GM10847 (cell line): ENCODE results near the gene AQP6.

Source experiments
- POLR2A ChIP-seq: IDR thresholded peaks from 2 replicates; pipeline ENCODE4 v1.6.1; 2011; ENCODE audit not compliant: insufficient read length; ENCODE audit errors: extremely low read depth

The AQP6 gene

DNA sequence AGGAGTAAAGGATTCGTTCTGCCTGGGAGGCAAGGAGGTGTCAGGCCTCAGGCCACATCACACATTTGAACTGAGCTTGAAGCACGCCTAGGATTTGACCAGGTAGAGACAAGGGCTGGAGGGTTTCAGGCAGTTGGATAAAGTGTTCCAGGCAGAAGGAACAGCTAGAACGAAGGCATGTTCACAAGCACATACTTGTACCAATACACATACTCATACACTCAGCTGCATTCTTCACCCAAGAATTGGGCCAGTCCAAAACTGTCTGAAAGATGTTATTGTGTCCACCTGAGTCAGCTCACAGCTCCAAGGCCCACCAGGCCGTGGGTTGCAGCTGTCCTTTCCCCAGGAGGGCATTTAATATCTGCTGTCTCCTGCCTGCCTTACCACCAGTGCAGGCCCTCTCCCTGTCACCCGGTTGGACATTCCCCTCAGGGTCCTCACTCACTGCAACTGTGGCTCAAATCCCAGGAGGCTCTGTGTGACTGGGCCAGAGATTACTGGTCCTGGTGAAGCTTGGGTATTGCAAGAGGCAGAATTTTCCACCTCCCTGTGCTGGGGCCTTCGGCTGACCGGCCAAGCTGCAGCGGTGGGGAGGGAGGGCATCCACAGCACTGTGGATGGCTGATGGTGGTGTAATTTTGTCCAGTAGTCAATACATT, 35.0 kb upstream of the AQP6 start:
- TF ChIP-seq POLR2A: no peak

DNA sequence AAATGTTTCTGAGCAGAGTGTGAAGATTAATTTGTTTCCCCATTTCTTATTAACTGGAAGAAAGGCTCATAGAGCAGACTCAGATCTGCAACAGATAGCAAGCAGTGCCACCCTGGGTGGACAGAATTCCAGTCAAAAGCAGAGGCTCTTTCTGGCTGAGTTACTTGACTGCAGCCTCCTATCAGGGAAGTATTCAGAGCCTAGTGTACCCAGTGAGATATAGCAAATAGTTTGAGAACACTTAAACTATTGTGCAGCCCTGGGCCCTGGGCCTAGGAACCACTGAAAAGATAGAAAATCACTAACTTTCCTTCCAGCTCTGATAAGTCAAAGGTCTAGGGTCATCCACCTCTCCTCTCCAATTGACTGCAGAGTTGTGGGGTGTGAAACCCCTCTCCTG, 33.4 kb upstream of the AQP6 start:
- TF ChIP-seq POLR2A: no peak

DNA sequence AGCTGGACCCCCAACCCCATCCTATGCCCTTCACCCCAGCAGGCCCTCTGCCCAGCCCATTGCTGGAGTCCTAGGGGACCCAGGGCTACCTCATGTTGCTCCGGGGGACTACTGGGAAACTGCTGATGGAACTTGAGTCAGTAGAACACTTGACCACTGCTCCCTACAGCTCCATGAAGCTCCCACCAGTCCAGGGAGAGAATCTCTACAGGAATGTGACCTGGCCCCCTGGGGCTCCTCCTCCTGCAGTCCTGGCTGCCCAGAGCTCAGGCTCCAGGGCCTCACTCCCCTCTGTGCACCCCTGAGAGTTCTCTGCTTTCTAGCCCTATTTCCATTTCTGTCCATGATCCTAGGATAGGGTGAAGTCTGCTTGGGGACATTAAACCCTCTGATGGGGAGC, 33.0 kb upstream of the AQP6 start:
- TF ChIP-seq POLR2A: no peak

DNA sequence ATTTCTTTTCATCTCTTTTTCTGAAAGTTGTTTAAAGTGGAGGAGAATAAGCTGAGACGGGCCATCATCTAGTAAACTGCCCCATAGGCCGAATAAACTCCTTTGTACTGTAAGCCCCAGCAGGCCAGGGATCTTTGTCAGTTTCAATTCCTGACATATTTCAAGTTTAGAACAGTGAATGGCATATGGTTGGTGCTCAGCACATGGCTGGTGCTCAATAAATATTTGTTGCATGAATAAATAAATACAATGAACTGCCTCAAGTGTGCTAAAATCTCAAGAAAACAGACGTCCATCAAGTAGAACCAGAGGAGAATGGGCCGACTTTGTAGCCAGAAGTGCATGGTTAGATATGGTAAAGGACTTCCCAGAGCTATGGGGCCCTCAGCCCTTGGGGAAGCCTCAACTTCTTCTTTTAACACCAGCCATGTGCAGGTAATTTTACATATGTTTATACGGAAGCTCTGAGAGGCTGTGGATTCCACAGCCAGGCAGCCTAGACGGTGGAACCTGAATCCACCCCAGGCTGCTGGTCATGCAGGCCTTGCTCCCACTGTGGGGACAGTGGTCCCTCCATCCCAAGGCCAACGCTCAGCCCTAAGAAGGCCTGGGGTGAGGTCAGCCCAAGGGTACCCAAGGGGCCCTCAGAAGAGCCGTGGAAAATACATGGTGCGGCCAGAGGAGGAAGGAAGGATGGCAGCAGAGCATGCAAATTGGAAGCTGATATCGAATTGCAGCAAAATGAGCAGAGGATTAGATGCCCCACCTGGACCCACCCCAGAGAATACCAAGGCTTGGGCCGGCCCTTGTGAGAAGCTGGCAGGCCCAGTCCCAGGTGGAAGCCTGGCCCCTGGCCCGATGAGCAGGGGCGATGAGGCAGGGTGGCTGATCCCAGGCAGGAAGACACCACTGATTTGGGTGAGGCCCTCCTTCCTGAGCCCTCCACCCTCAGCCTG, 30.9 kb upstream of the AQP6 start:
- TF ChIP-seq POLR2A: no peak

DNA sequence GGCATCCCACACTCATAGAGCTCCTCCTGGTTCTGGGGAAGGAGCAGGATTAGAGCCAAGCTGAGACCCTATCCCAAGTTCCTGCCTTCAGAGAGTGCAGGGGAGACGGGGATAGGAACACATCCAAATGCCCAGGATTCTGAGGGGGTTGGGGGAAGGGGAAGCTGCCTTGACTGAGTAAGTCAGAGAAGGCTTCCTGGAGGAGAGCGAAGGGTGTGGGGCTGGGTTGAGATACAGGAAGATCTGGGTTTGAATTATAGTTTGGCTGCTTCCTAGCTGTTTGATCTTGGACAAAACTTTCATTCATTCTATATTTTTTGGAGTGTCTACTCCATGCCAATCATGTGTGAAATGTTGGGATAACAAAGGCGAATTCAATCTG, 30.2 kb upstream of the AQP6 start:
- no peak for TF ChIP-seq POLR2A

DNA sequence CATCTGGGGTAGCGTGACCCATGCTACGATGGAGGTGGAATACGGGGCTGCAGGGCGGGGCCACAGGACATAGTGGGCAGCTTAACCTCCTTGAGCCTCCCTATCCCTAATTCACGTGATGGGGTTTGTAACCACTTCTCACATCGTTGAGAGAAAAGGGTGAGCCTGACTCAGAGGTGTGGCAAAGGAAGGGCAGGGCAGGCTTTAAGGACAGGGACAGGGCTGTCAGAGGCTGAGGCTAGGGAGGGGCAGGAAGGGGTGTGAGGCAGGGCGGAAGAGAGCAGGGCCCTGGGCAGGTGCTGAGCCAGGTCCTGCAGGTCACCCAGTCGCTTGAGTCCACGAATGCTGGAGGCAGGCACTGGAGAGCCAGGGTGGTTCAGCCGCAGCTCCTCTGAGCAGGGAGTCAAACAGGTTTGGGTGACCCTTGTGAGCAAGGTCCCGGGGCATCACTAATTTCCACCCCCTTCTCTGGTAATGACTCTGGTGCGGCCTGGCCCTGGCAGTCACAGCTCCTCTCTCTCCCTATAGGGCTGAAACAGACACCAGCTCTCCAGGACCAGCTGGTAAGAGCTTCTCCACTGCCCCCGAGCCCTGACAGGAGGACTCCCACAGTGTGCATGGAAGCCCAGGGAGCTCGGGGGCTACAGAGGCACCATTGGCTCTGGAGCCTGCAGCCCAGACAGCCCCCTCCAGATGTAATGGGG, 29.7 kb upstream of the AQP6 start:
- TF ChIP-seq POLR2A: no peak

DNA sequence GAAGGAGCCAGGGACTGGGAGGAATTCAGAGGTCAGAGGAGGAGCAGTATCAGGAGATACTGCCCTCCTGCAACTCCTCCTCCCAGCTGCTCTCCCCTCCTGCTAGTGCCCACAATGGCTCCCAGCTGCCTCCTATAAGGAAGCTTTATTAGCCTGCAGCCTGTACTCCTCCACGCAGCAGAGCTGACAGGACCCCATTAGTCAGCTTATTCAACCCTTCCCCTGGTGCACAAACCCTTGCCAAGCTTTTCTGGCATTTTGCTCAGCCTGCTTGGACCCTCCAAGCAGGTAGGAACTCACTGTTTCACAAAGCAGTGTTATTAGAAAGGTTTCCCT, 29.2 kb upstream of the AQP6 start:
- no peak for TF ChIP-seq POLR2A

DNA sequence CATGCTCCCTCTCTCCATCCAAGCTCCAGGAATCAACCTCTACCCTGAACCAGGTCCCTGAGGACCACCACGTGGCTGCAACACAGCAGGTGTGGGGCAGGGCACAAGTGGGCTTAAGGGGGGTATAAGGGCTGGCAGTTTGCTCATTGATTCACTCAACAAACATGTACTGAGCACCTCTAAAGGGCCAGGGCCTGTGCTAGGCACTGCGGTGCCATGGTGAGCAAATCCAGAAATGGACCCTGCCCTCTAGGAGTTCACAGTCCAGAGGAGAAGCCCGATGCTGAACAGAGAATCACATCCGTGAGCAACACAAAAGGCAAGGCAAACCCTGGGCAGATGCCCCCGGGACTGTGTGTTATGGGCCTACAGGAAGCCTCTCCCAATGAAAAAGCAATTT, 28.7 kb upstream of the AQP6 start:
- no peak for TF ChIP-seq POLR2A

DNA sequence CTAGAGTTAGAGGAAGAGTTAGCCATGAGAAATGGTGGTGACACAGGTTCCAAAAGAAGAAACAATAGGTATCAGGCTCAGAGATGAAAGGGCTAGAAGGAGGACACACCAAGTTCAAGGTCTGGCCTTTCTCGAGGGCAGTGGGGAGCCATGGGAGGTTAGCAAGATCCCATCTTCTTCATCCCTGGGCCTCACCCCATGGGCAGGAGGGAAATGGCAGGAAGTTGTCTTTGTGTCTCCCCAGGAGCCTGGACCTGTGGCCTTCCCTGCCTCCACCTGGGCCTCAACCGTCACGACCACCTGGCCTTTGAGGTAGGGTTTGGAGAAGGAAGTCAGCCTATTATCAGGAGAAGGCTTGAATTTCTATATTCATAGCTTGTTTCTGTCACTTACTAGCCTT, 28.0 kb upstream of the AQP6 start:
- TF ChIP-seq POLR2A: no peak

DNA sequence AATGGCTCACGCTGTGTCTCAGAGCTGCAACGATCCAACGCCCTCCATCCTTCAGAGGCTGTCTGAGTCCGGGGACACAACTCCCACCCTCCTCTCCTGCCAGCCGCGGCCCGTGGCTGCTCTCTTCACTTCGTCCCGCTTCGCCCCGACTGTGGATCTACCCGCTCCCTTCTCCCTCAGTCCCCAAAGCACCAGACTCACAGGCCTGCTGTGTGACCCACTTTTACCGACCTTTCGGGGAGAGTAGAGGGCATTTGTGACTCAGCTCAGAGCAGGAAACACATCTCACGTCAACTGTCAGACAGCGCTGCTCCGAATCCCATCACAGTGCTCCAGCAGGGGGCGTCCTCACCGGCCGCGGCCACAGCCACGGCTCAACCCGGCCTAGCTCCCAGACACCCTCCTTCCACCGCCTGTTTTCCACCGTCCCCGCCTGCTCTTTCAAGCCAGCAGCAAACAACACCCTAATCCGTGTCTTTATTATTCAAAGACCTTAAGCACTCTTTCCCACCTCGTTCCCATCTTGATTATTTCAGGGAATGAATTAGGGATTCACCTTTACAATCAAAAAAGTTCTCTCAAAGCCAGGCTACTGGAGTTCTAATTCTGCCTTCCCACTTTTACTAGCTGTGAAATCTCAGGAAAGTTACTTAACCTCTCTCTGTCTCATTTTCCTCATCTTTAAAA, 27.2 kb upstream of the AQP6 start:
- no peak for TF ChIP-seq POLR2A

DNA sequence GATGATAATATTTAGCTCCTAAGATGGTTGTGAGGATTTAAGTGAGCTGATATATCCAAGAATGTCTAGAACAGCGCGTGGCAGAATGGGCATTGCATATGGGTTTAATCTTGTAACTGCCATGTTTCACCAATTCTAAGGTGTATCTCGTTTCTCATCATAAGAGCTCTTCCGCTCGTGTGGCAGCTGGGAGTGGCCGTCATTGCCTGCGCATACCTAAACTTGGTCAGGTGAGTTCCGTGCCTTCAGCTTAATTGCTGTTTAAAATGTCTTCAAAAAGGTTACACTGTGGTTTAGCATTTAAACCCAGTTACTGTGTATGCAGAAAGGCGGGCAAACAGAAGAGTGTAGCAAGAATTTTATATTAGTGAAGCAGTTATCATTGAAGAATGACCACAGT, 26.7 kb upstream of the AQP6 start:
- no peak for TF ChIP-seq POLR2A

DNA sequence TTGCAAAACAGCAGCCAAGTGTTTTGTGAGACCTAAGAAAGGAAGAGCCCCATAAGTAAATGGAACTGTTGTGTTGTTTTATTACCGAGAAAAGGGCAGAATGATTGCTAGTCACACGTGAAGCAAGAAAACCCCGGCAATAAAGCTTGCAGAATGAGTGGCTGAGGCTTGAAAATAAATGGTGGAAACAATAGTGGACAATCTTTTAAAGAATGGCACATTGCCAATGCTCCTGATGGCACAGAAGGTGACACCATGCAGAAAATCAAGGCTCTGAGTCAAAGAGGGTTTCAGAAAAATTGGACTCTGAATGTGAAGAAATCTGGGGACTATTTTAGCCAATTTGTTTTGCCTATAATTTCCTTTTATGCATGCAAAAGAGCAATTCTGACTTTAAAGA, 26.2 kb upstream of the AQP6 start:
- TF ChIP-seq POLR2A: no peak

DNA sequence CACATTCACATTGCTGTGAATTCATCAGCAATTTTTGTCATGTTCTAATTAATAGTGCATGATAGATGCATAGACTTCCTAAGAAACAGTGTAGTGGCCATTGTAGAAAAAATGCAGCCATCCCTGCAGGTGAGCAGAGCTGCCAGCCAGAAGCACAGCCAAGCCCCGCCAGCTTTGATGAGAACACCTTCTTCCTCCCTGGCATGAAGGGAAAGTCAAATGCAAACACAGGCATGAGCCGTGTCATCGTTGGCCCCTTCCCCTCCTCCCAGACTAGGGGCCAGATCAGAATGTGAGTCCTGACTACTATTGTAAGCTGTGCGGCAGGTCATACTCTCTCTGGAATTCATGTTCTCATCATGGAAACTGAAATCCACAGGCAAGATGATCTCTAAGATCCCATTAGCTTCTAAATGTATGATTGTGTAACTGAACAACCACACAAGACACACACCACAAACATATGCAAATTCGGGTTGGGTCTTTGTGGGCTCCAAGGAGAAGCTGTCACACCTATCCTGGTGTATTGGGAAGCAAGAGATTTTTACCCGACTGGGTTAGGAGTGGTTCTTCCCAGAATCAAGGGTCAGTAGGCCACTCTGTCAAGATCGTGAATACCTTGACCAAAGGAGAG, 25.0 kb upstream of the AQP6 start:
- TF ChIP-seq POLR2A: no peak

DNA sequence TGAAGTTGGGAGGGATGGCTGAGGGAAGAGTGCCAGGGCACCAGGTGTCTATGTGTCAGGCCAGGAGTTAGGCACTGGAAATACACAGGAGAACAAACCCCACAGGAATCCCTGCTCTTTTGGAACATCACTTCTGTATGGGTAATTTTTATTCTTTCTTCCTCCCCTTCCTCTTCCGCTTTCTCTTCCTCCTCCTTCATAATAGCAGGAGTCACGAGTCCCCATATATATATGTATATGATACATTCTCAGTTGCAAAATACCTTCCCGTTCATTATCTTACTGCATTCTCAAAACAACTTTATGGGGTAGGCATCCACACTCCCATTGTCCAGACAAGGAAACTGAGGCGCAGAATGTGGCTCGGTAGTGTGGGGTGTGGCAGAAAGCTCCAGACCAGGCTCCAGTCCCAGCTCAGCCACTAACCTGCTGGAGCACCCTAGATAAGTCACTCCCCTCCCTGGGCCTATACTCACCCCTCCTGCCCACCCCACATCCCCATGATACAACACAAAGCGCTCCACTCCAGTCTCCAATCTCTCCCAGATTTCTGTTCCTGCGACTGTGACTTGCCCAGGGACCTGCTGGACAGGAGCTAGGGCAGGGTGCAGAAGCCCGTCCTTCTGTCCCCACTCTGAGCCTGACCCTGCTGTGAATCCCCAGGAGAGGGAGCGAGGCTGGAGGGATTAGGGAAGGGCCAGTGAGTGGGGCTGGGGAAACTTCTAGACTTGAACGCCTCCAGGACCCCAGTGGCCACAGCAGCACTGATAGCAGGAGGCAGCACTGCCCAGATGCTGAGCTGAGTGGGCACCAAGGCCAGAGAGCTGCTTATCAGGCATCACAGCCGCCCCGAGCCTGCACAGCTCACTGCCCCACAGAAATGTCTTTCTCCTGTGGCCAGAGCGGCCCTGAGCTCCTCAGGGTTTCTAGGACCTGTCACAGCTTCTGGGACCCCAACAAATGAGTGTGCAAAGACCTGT, 23.6 kb upstream of the AQP6 start:
- TF ChIP-seq POLR2A: no peak
